Measurements from ENCODE around the gene SLBP.

Gene SLBP

DNA sequence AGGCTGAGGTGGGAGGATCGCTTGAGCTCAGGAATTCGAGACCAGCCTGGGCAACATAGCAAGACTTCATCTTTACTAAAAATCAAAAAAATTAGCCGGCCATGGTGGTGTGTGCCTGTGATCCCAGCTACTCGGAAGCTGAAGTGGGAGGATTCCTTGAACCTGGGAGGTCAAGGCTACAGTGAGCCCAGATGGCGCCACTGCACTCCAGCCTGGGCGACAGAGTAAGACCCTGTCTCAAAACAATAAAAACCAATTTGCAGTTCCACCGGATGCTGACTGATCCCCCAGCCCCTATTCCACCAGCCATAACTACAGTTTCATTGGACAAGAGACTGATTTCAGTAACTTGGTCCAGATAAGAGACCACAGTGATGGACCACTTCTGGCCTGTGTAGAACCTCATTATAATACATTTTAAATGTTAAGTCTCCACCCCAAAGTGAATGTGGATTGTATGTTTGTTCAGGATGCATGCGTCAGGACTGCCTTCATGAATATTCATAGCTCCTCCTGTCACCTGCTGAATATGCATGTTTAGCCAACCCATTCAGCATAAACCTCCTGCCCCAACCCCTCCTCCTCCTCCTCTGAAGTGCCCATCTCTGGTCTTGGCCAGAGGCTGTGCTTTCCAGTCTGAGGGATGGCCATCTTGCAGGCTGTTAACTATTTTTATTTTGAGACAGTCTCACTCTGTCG is 2.3 kb upstream of the SLBP start:
- no peak for TF ChIP-seq ZFX (IDR thresholded peaks at IDR 0.05)
- TF ChIP-seq, protein P1, sequence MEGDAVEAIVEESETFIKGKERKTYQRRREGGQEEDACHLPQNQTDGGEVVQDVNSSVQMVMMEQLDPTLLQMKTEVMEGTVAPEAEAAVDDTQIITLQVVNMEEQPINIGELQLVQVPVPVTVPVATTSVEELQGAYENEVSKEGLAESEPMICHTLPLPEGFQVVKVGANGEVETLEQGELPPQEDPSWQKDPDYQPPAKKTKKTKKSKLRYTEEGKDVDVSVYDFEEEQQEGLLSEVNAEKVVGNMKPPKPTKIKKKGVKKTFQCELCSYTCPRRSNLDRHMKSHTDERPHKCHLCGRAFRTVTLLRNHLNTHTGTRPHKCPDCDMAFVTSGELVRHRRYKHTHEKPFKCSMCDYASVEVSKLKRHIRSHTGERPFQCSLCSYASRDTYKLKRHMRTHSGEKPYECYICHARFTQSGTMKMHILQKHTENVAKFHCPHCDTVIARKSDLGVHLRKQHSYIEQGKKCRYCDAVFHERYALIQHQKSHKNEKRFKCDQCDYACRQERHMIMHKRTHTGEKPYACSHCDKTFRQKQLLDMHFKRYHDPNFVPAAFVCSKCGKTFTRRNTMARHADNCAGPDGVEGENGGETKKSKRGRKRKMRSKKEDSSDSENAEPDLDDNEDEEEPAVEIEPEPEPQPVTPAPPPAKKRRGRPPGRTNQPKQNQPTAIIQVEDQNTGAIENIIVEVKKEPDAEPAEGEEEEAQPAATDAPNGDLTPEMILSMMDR (conservative IDR thresholded peaks at IDR 0.05): no peak
- peak overlapping the region; percentile 97 for H3K27ac ChIP-seq

DNA sequence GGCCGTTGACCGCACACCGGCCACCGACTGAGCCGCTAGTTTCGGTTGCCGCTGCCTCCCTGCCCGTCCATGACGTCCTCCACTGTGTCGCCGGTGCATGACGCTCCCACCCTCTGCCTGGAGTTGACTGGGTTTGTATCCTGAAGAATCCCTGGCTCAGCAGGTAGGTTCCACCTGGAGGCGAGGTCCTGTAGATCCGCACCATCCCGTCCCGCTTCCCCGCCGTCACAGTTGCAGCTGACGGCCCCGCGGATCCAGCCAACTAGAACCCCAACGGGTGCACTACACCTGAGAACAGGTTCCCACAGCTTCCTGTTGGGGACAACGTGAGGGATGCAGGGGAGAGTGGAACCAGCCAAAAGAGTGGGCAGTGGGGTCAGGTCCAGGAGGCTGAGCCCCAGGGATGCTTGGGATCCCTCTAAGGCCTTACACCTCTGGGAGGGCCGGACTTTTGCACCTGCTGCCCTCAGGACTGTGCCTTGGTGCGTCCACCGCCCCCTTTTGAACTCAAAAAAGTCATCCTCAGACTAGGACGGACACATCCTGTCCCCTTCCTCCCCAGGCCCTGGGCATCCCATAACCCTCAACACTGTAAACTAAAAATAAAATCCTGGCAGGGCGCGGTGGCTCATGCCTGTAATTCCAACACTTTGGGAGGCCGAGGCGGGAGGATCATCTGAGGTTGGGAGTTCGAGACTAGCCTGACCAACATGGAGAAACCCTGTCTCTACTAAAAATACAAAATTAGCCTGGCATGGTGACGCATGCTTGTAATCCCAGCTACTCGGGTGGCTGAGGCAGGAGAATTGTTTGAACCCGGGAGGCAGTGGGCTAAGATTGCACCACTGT is 1.1 kb upstream of the SLBP start:
- H3K27ac ChIP-seq: peak overlapping the region; percentile 97
- TF ChIP-seq, protein P1 (conservative IDR thresholded peaks at IDR 0.05): no peak
- TF ChIP-seq ZFX (IDR thresholded peaks at IDR 0.05): peak; percentile 46

DNA sequence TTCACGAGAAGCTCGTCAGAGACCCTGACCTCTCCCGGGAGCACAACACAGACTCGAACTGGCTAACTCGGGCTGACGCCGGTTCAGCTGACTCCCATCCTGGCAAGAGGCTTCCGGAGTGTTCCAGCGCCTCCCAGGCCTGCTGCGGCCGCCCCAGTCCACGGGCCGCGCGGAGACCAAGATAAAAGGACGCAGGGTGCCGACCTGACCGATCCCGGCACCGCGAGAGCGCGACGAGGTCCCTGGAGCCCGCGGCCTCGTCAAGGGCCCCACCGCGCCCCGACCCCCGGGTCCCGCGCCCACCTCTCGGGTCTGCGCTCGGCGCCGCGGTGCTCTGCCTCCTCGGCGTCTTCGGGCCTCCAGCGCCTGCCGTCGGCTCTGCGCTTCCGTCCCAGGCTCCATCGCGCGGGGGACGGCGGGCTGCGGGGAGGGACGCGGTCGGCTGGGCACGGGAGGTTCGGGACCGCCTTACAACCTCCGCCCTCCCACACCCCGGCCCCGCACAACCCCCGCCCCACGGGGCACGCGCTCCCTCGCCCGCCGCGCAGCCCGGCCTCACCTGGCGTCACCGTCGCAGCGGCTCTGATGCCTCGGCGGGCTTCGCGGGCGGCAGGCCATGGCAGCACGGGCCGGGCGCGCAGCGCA is 426 bp downstream of the SLBP start:
- peak overlapping the region; percentile 97 for H3K27ac ChIP-seq
- TF ChIP-seq, protein P1 (conservative IDR thresholded peaks at IDR 0.05): no peak
- TF ChIP-seq ZFX (IDR thresholded peaks at IDR 0.05): peak; percentile 80

DNA sequence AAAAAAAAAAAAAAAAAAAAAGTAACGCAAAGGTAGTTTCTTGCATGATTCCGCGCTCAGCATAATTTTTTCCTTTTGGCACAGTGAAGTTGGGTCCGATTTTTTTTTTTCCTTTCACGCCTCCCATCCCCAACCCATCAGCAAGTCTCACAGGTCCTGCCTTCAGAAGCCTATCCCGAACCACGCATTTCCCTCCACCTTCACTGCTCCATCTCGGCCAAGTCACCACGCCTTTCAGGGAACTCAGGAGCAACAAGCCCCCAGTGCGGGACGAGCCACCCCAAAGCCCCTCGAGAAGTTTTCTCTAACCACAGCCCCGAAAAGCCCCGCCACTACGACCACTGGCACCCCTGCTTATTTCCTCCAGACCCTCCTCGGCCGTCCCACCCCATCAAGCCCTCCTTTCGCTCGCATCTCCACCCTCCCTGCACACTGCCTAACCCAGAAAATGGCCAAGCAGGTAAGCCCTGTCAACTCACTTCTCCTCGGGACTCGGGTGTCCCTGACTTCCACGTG is 1.0 kb downstream of the SLBP start:
- H3K27ac ChIP-seq: peak overlapping the region; percentile 97
- TF ChIP-seq ZFX (IDR thresholded peaks at IDR 0.05): no peak
- TF ChIP-seq, protein P1 (conservative IDR thresholded peaks at IDR 0.05): no peak

DNA sequence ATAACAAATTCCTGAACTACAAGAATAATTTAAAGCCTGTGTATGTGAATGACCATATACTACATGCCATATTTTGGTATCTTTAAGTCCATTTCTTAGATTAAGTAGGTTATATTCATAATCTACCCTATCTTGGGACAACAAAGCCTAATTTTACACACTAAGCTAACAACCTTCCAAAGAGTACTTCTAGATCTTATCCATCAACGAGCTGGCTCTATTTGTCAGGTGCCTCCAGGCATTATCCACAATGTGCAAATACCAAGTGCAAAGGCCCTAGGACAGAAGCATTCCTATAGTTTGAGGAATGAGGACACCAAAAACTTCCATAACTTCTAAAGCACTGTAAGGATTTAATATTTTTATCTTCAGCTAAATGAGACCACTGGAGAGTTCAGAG is 3.5 kb downstream of the SLBP start:
- H3K27ac ChIP-seq: no peak overlapping the region; the same call in 1 of the 2 replicates
- no peak for TF ChIP-seq ZFX (IDR thresholded peaks at IDR 0.05)
- TF ChIP-seq, protein P1 (conservative IDR thresholded peaks at IDR 0.05): no peak

DNA sequence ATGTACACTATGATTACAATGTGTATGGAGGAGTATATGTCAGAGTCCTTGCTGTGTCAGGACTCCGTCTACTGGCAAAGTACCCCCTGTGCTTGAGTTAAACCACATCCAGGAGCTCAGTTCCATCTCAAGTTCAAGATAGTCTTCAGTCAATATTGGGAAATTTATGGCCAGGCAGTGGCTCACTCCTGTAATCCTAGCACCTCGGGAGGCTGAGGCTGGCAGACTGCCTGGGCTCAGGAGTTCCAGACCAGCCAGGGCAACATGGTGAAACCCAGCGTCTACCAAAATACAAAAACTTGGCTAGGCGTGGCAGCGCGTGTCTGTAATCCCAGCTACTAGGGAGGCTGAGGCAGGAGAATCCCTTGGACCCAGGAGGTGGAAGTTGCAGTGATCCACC is 5.8 kb downstream of the SLBP start:
- TF ChIP-seq, protein P1 (conservative IDR thresholded peaks at IDR 0.05): no peak
- TF ChIP-seq ZFX (IDR thresholded peaks at IDR 0.05): no peak
- no peak overlapping the region for H3K27ac ChIP-seq
